A549 (cell line): ENCODE data around the gene EFHC2. TPM values are rescaled to one million over a fixed set of nuclear protein-coding genes. Genes with fewer than 3 reads are reported as not detected.

Experiments used
- ATAC-seq, 2 experiments: fragments of 200-7000 bp in 1 of 2; fragments of >200 bp in 1 of 2; cut with Nextera tagmentation in 1 of 2; cut with Tn5 transposase in 1 of 2; 3 replicates each; pipeline versions ENCODE4 v1.8.0 to v1.9.1; 2018 to 2020; ENCODE audit warnings: mild to moderate bottlenecking in 1 of 2, moderate library complexity in 1 of 2
- CTCF ChIA-PET: fragments of 300-600 bp; sonication (Branson Sonifier 250); formaldehyde crosslinking; extraction: SDS; loops from one replicate; lab custom pipeline; 2021; ENCODE audit warnings: antibody characterized with exemption, inconsistent platforms; lab: Yijun Ruan, JAX
- POLR2A ChIA-PET: fragments of 350-600 bp; formaldehyde crosslinking; extraction: SDS; loops from one replicate; lab custom pipeline; 2021; ENCODE audit warnings: antibody characterized with exemption, inconsistent platforms; lab: Yijun Ruan, JAX
- DNase-seq, 2 experiments: peaks; one replicate each; pipeline versions ENCODE4 v3.0.0 to v3.0.0-alpha.2; 2011 to 2016; ENCODE audit warnings: low read depth in 1 of 2, low spot score in 1 of 2
- FAIRE-seq: peaks from 2 replicates; lab custom pipeline; 2011; peaks lifted over from hg19 to GRCh38; lab: Jason Lieb, UNC
- H3K27ac ChIP-seq, 2 experiments: fragments of >200 bp; sonication (Bioruptor Twin); formaldehyde crosslinking; 3 replicates each; pipeline ENCODE4 v1.5.1; 2016 to 2017
- H3K4me1 ChIP-seq: fragments of >200 bp; sonication (Bioruptor Twin); formaldehyde crosslinking; 3 replicates; pipeline ENCODE4 v1.6.1; 2016
- H3K4me2 ChIP-seq: fragments of >200 bp; sonication (Bioruptor Twin); formaldehyde crosslinking; 3 replicates; pipeline ENCODE4 v1.6.1; 2016
- H3K4me3 ChIP-seq: fragments of >200 bp; sonication (Bioruptor Twin); formaldehyde crosslinking; 3 replicates; pipeline ENCODE4 v1.5.1; 2016
- H3K9me3 ChIP-seq: fragments of >200 bp; sonication (Bioruptor Twin); formaldehyde crosslinking; 3 replicates; pipeline ENCODE4 v1.6.1; 2016
- ATOH8 ChIP-seq: fragments of 250-450 bp; sonication (Bioruptor Pico); IDR thresholded peaks from 2 replicates; pipeline ENCODE4 v1.5.0; 2020; ENCODE audit warnings: low read depth, mild to moderate bottlenecking, moderate library complexity
- BCL3 ChIP-seq: fragments of >200 bp; sonication (Bioruptor Twin); formaldehyde crosslinking; IDR thresholded peaks from 3 replicates; pipeline ENCODE4 v1.6.1; 2016
- BHLHE40 ChIP-seq: IDR thresholded peaks from 2 replicates; pipeline ENCODE4 v1.6.1; 2012; ENCODE audit warnings: low read depth, low read length, inconsistent platforms
- CBX8 ChIP-seq: fragments of 200-600 bp; sonication (generic); IDR thresholded peaks from 2 replicates; pipeline ENCODE4 v1.6.1; 2016
- CEBPB ChIP-seq, 2 experiments: fragments of >200 bp in 1 of 2; sonication (Bioruptor Twin) in 1 of 2; formaldehyde crosslinking in 1 of 2; IDR thresholded peaks; 2 replicates each; pipeline ENCODE4 v1.6.1; 2012 to 2016
- CHD2 ChIP-seq: fragments of 150-350 bp; IDR thresholded peaks from 2 replicates; pipeline ENCODE4 v1.6.1; 2014; ENCODE audit warnings: low read length; ENCODE audit not compliant: partially characterized antibody
- CHD4 ChIP-seq: fragments of 200-600 bp; sonication (generic); IDR thresholded peaks from 2 replicates; pipeline ENCODE4 v1.6.1; 2016; ENCODE audit warnings: antibody characterized with exemption, mild to moderate bottlenecking, borderline replicate concordance
- CTCF ChIP-seq: fragments of >200 bp; sonication (Bioruptor Twin); formaldehyde crosslinking; IDR thresholded peaks from 3 replicates; pipeline ENCODE4 v1.5.1; 2016
- E2F6 ChIP-seq: IDR thresholded peaks from 2 replicates; pipeline ENCODE4 v1.6.1; 2012; ENCODE audit warnings: low read depth, borderline replicate concordance
- EHF ChIP-seq: fragments of 250-450 bp; sonication (Bioruptor Pico); IDR thresholded peaks from 2 replicates; pipeline ENCODE4 v1.5.0; 2020; ENCODE audit warnings: mild to moderate bottlenecking
- EP300 ChIP-seq, 2 experiments: fragments of >200 bp; sonication (Bioruptor Twin); formaldehyde crosslinking; IDR thresholded peaks; 2 replicates in 1 of 2; 3 replicates in 1 of 2; pipeline ENCODE4 v1.6.1; 2016 to 2017
- ESRRA ChIP-seq: fragments of 150-350 bp; IDR thresholded peaks from 2 replicates; pipeline ENCODE4 v1.6.1; 2014; ENCODE audit warnings: mild to moderate bottlenecking, low read length, borderline replicate concordance
- FOSB ChIP-seq: fragments of 250-450 bp; sonication (Bioruptor Pico); IDR thresholded peaks from 2 replicates; pipeline ENCODE4 v1.5.0; 2020; ENCODE audit warnings: mild to moderate bottlenecking, moderate library complexity
- HDAC2 ChIP-seq: fragments of 200-600 bp; sonication (generic); IDR thresholded peaks from 2 replicates; pipeline ENCODE4 v1.6.1; 2016
- HMGXB4 ChIP-seq: fragments of 250-450 bp; sonication (Bioruptor Pico); IDR thresholded peaks from 2 replicates; pipeline ENCODE4 v1.5.0; 2021; ENCODE audit warnings: mild to moderate bottlenecking, moderate library complexity, borderline replicate concordance
- JUN ChIP-seq, 2 experiments: fragments of >200 bp; sonication (Bioruptor Twin); formaldehyde crosslinking; IDR thresholded peaks; 2 replicates in 1 of 2; 3 replicates in 1 of 2; pipeline ENCODE4 v1.6.1; 2016 to 2017
- JUNB ChIP-seq: fragments of >200 bp; sonication (Bioruptor Twin); formaldehyde crosslinking; IDR thresholded peaks from 2 replicates; pipeline ENCODE4 v1.6.1; 2016
- KDM1A ChIP-seq: fragments of 200-600 bp; sonication (generic); IDR thresholded peaks from 2 replicates; pipeline ENCODE4 v1.6.1; 2016; ENCODE audit warnings: low read depth, mild to moderate bottlenecking
- MAFK ChIP-seq: fragments of 450-650 bp; IDR thresholded peaks from 2 replicates; pipeline ENCODE4 v1.6.1; 2014; ENCODE audit not compliant: partially characterized antibody
- MAX ChIP-seq: IDR thresholded peaks from 2 replicates; pipeline ENCODE4 v1.6.1; 2012
- MYC ChIP-seq: IDR thresholded peaks from 2 replicates; pipeline ENCODE4 v1.6.1; 2012; ENCODE audit warnings: mild to moderate bottlenecking, inconsistent platforms, low read length, improper control_type of control experiment, borderline replicate concordance
- NR3C1 ChIP-seq: fragments of >200 bp; sonication (Bioruptor Twin); formaldehyde crosslinking; IDR thresholded peaks from 3 replicates; pipeline ENCODE4 v1.6.1; 2017
- PHF8 ChIP-seq: fragments of 200-600 bp; sonication (generic); IDR thresholded peaks from 2 replicates; pipeline ENCODE4 v1.6.1; 2016; ENCODE audit warnings: low read depth, mild to moderate bottlenecking, antibody characterized with exemption, moderate library complexity, borderline replicate concordance
- POLR2A ChIP-seq: IDR thresholded peaks from 2 replicates; pipeline ENCODE4 v1.6.1; 2012; ENCODE audit warnings: mild to moderate bottlenecking, low read length
- RARB ChIP-seq: fragments of 250-450 bp; sonication (Bioruptor Pico); IDR thresholded peaks from 2 replicates; pipeline ENCODE4 v1.8.0; 2021; ENCODE audit warnings: mild to moderate bottlenecking, moderate library complexity
- RFX5 ChIP-seq: fragments of 450-650 bp; IDR thresholded peaks from 2 replicates; pipeline ENCODE4 v1.7.1; 2014; ENCODE audit warnings: antibody characterized with exemption, mild to moderate bottlenecking, moderate library complexity
- SMC3 ChIP-seq: fragments of >200 bp; sonication (Bioruptor Twin); formaldehyde crosslinking; IDR thresholded peaks from 3 replicates; pipeline ENCODE4 v1.6.1; 2018; ENCODE audit warnings: inconsistent platforms
- SREBF2 ChIP-seq: fragments of 450-650 bp; IDR thresholded peaks from 2 replicates; pipeline ENCODE4 v1.6.1; 2014; ENCODE audit warnings: mild to moderate bottlenecking, moderate library complexity
- USF2 ChIP-seq: fragments of 450-650 bp; IDR thresholded peaks from 2 replicates; pipeline ENCODE4 v1.6.1; 2014; ENCODE audit warnings: antibody characterized with exemption
- ZNF302 ChIP-seq: fragments of 250-450 bp; sonication (Bioruptor Pico); IDR thresholded peaks from 2 replicates; pipeline ENCODE4 v1.9.0; 2021; ENCODE audit warnings: inconsistent platforms, mild to moderate bottlenecking, moderate library complexity
- WGBS: methylation state at CpG from one replicate; pipeline ENCODE4 v1.1.6; 2017; ENCODE audit errors: missing lambda C conversion rate; 5-methylcytosine and 5-hydroxymethylcytosine counted together
- polyA plus RNA-seq, 4 experiments: library from polyadenylated mRNA; depleted of rRNA in 3 of 4; stranded (reverse); fragments of >200 nt; fragmentation: RNase III in 1 of 4; extraction: RNeasy Plus Mini Kit Qiagen cat#74134 plus additional on column Dnase treatment in 1 of 4; gene quantifications; 2 replicates in 3 of 4; 3 replicates in 1 of 4; pipeline ENCODE4 v1.2.3, GENCODE V29; 2011 to 2017

Gene EFHC2
- polyA plus RNA-seq, 2 of the 4 experiments (the other 2 are of a cell fraction): 0.48 to 0.80 TPM

GRCh38 chrX:44290718-44291117, 52.8 kb downstream of the EFHC2 start (continued):
- no peak for TF ChIP-seq E2F6
- TF ChIP-seq, all 56 proteins: peak for 0

GRCh38 chrX:44282753-44283152, 60.7 kb downstream of the EFHC2 start:
- CTCF ChIA-PET: interaction anchor here (0.6 kb wide), 1 partner anchor 12 kb away, joined by 3 read pairs; no protein-coding TSS in a partner anchor
- no peak for TF ChIP-seq RARB
- TF ChIP-seq CBX8: no peak
- no peak for TF ChIP-seq FOSB
- no peak for TF ChIP-seq ZNF302 (CRISPR knock-in tag)
- TF ChIP-seq MAX: no peak
- TF ChIP-seq BCL3: no peak
- no peak for TF ChIP-seq RFX5
- TF ChIP-seq USF2: no peak
- no peak for TF ChIP-seq BHLHE40
- no peak for TF ChIP-seq SREBF2
- TF ChIP-seq EP300 (IDR thresholded peaks at IDR 0.05): no peak
- TF ChIP-seq CHD4: no peak
- TF ChIP-seq EHF: no peak
- TF ChIP-seq ESRRA: no peak
- no peak for TF ChIP-seq CTCF
- TF ChIP-seq JUN (IDR thresholded peaks at IDR 0.05): no peak
- no peak for TF ChIP-seq HDAC2
- FAIRE-seq (no peak), DNase-seq (no peak), ATAC-seq (no peak)
- WGBS: 63% methylated on average over 10 of the region's 10 CpGs
- Histone ChIP-seq H3K27ac (no peak overlapping the region), H3K4me1 (no peaks in the 10 kb centered on the region), H3K4me3 (no peak overlapping the region), H3K9me3 (no peaks in the 10 kb centered on the region), H3K4me2 (no peak overlapping the region)
- POLR2A ChIA-PET: no interaction called here

GRCh38 chrX:44280116-44280515, 63.4 kb downstream of the EFHC2 start:
- Histone ChIP-seq H3K4me1 (no peaks in the 10 kb centered on the region), H3K9me3 (no peaks in the 10 kb centered on the region), H3K4me3 (no peak overlapping the region), H3K4me2 (no peak overlapping the region), H3K27ac (no peak overlapping the region)
- no peak for ATAC-seq
- no peak for DNase-seq
- no peak for FAIRE-seq
- ChIA-PET POLR2A (no interaction called here), CTCF (no interaction called here)
- TF ChIP-seq MYC (no peak), ATOH8 (CRISPR knock-in tag) (no peak), MAFK (no peak), ESRRA (no peak), PHF8 (no peak), HMGXB4 (no peak), NR3C1 (no peak), E2F6 (no peak), SMC3 (no peak), KDM1A (no peak), POLR2A (no peak), ZNF302 (CRISPR knock-in tag) (no peak), CEBPB (IDR thresholded peaks at IDR 0.05) (no peak), CHD2 (no peak), JUNB (no peak)
